ENCODE results near the gene LINGO3.

GRCh38 chr19:2276429-2276986 lies 31.4 kb downstream of the LINGO3 start:
- TF ChIP-seq EZH2phosphoT487 (IDR thresholded peaks at IDR 0.05; ENCODE audit: unreplicated experiment) (no peak), CTCF (conservative IDR thresholded peaks at IDR 0.05; ENCODE audit: low read depth in 2 of 2) (no peak), EZH2 (IDR thresholded peaks at IDR 0.05; ENCODE audit: low read depth, unreplicated experiment) (no peak)

Measured in GM23338 (cell line).